NCI-H524 (cell line): ENCODE results near the gene P3H2.
"Not testable (repeated sequence)": the region's sequence is repeated elsewhere in the genome, so short reads cannot be mapped to it uniquely, and the experiment has no call there.

Source experiments
- DNase-seq, 2 experiments: peaks; one replicate each; lab custom pipeline; 2025; lab: John Stamatoyannopoulos, UW

Gene P3H2, protein sequence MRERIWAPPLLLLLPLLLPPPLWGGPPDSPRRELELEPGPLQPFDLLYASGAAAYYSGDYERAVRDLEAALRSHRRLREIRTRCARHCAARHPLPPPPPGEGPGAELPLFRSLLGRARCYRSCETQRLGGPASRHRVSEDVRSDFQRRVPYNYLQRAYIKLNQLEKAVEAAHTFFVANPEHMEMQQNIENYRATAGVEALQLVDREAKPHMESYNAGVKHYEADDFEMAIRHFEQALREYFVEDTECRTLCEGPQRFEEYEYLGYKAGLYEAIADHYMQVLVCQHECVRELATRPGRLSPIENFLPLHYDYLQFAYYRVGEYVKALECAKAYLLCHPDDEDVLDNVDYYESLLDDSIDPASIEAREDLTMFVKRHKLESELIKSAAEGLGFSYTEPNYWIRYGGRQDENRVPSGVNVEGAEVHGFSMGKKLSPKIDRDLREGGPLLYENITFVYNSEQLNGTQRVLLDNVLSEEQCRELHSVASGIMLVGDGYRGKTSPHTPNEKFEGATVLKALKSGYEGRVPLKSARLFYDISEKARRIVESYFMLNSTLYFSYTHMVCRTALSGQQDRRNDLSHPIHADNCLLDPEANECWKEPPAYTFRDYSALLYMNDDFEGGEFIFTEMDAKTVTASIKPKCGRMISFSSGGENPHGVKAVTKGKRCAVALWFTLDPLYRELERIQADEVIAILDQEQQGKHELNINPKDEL

DNA sequence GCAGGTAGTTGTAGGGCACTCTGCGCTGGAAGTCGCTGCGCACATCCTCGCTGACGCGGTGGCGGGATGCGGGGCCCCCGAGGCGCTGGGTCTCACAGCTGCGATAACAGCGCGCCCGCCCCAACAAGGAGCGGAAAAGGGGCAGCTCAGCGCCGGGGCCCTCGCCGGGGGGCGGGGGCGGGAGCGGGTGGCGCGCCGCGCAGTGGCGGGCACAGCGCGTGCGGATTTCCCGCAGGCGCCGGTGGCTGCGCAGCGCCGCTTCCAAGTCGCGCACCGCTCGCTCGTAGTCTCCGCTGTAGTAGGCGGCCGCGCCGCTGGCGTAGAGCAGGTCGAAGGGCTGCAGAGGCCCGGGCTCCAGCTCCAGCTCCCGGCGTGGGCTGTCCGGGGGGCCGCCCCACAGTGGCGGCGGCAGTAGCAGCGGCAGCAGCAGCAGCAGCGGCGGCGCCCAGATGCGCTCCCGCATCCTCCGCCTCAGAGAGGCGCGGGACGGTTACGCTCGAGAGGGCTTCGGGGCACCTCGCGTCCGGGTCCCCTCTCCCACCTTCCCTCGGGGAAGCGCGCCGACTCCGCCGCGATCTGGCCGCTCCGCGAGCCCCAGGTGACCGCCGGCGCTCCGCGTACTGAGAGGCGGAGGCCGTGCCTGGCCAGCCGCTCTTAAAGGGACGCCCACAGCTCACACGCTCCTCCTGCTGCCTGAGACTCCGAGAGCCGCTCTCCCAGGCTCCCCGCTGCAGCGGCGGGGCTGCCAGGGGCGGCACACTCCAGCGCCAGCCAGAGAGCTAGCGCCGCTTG is at the start of gene P3H2:
P3H2 (minus strand) TSS at position 629 of the 792 bp plus-strand sequence; CDS start at position 463, 166 bp downstream.
- peak; percentile 83 to 92 for DNase-seq

DNA sequence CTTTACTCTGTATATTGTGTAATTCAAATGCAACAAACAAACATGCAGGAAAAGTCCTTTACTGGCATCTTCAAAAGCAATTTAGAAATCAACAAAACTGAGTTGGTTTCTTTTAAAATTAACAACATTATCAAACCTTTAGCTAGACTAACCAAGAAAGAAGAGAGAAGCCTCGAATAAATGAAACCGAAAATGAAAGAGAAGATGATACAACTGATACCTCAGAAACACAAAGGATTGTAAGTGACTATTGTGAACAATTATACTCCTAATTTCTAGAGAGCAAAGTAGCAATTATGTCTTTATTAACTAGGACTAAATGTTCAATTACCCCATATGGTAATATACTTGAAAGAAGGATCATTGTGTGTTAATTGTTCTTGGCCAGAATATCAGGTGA is 49.2 kb upstream of the P3H2 start:
- DNase-seq: no peak

DNA sequence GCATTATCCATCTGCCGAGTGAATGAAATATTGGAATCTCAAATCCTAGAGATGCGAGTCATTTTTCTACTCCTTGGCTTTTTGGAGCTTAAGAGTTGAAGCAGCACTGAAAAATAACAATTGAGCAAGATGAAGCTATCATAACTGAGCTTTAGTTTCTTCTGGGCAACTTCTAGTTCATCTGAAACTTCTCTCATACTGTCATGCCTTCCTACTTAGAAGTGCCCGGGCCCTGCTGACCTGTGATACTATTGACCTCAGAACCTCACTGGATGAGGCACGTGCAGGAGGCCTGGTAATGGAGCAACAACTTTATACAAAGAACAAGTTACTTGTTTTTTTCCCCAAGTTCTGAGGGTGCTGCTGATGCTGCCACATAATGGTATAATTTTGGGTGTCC is 48.5 kb upstream of the P3H2 start:
- no peak for DNase-seq

DNA sequence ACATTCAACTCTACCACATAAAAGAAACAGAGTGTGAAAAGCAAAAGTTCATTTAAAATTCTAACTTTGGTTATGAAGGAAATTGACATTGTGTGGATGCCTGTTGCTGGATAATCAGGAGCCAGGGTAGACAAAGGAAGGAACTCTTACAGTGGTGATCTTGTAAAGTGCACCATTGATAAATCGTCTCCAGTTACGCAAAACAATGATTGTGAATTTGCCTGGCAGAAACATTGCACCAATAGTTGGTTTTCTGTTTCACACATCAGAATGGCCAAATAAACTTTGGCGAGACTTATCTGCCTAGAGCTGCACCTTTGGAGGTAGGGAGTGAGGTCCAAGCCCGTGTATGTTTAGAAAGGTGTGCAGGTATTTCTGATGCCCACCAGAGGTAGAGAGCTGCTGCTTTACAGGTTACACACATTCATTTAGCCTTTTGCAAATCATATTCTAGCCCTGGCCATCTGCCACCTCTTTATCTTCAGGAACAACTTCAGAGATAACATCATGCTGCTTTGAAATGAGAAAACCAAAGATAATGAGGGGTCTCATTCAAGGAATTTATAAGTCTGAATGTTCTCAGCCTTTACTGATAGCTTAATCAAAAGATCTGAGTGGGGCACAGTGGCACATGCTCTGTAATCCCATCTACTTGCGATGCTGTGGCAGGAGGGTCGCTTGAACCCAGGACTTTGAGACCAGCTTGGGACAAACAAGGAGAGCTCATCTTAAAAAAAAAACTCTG is 47.4 kb upstream of the P3H2 start:
- DNase-seq: no peak

DNA sequence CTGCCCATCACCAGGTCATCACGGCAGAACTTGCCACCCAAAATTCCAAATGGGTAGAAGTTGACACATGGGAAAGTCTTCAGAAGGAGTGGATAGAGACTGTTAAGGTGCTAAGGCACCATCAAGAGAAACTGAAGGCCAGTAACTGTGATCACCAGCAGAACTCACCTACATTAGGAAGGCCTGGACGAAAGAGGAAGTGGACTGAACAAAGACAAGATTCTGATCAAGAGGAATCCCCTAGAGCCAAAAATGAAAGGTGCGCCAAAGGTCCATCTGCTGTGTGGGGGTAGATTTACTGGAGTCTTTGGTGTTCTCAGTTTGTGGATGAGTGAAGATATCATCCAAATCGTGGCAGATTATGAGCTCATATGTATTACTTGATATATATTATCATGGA is 46.3 kb upstream of the P3H2 start:
- DNase-seq: no peak

DNA sequence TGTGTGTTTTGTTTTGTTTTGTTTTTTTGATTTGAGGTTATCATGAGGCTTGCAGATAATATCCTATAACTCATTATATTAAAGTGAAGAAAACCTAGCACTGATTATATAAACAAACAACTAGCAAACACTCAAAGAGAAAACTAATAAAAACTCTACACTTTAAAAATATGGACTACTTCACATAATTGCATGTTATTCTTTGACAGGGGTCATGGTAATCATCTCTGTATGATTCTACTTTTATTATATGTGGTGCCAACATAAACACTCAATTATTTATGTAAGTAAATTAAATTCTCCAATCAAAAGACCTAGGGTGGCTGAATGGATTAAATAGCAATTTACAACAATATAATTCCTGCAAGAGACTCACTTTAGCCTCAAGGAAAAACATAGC is 44.6 kb upstream of the P3H2 start:
- DNase-seq: no peak

DNA sequence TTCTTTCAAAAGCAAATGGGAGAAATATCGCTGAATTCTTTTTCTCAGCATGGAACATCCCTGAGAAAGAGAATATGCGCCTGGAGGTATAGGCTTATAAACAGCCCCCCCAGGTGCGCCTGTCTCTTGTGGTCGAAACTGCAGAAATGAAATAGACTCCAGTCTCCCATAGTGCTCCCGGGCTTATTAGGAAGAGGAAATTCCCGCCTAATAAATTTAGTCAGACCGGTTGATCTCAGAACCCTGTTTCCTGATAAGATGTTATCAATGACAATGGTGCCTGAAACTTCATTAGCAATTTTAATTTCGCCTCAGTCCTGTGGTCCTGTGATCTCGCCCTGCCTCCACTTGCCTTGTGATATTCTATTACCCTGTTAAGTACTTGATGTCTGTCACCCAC is 41.3 kb upstream of the P3H2 start:
- not testable (repeated sequence) for DNase-seq

DNA sequence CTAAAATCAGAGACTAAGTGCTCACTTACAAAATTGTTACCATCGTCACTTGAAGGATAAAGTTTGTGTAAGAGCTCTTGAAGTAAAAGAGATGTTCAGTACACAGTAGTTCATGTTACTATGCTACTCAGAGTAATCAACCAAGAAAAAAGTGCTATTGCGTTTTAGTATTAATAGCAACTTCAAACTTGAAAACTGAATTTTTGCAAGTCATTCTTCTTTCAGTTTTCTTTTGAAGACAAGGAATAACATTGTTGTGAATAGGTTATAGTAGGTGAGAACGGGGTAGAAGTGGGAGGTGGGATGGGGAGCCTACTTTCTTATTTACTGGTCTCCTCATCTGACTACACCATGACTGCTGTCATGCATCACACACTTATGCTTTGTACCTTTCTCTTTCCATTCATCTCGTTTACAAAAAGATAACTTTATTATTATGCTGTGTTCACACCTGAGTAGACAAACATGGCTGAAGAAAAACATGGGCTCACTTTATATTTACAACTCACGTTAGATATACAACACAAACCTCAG is 39.3 kb upstream of the P3H2 start:
- DNase-seq: no peak

DNA sequence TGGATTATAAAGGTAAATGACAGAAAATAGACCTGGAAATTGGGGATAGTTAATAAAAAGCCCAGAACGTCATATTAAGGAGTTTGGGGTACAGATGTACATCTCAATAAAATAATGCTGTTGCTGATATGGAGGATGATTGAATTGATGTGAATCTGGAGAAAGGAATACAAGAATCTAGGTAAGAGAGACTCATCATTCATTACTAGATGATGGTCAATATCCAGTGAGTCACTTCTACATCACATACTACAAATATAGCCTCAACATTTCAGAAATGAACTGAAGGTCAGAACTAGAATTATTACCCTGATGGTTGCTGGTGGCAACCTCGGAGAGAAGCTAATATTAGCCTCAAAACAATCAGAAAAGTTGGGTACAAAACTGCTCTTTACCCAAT is 37.6 kb upstream of the P3H2 start:
- no peak for DNase-seq

DNA sequence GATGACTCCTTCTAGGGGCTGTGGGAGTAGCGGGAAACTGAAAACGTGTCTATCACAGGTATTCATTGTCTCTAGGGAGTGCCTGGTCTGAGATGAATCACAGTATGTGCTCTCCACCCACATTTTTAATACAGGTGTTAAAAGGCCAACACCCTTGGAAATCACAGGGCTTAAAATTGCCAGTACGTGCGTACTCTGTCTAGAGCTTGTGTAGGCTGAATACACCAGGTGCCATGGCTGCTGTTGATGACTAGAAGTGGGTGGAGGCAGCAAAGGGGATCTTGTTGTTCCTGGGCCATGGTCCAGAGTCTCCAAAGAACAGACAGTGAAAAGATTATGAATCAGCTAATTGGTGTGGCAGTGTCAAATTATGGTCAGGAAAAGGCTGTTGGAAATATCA is 35.1 kb upstream of the P3H2 start:
- DNase-seq: no peak

DNA sequence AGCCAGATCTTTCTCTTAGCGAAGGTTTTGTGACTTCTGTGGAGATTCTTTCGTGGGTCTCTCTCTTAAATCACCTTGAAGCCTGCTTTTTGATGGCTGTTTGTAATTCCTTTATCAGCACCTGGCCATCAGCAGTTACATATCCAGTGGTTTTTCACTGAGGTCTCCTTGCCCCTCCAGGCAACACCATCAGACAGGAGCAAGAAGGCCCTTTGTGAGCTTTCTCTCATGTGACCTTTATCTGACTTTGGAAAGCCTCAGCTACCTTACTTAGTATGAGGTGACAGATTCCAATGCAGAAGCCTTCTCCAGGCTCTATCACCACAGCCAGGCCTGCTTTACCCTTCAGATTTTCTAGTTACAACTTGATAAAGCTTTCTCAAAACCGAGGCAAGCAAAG is 30.0 kb upstream of the P3H2 start:
- no peak for DNase-seq

DNA sequence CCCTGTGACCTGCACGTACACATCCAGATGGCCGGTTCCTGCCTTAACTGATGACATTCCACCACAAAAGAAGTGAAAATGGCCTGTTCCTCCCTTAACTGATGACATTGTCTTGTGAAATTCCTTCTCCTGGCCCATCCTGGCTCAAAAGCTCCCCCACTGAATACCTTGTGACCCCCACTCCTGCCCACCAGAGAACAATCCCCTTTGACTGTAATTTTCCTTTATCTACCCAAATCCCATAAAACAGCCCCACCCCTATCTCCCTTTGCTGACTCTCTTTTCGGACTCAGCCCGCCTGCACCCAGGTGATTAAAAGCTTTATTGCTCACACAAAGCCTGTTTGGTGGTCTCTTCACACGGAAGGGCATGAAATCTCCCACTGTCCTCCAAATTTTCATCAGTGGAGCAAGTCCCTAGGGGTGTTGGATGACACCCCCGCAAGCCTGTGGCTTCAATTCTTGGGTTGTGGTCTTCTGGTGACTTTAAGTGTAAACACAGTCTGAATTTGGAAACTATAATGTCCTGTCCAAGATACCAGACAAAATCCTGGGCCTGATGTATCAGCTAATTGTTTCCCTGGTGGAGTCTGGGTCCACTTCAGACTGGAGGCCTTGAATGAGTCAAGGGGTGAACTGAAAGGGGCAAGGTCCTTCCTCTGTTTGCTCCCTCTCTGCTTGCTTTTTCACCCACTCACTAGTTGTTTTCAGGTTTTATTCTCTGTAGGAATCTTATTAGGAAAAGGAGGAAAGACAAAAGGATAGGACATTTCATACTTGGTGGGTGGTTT is 29.3 kb upstream of the P3H2 start:
- DNase-seq: not testable (repeated sequence)

DNA sequence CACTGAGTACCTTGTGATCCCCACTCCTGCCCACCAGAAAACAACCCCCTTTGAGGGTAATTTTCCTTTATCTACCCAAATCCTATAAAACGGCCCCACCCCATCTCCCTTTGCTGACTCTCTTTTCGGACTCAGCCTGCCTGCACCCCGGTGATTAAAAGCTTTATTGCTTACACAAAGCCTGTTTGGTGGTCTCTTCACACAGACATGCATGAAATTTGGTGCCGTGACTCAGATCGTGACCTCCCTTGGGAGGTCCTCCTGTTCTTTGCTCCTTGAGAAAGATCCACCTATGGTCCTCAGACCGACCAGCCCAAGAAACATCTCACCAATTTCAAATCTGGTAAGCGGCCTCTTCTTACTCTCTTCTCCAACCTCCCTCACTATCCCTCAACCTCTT is 24.1 kb upstream of the P3H2 start:
- DNase-seq: not testable (repeated sequence)

DNA sequence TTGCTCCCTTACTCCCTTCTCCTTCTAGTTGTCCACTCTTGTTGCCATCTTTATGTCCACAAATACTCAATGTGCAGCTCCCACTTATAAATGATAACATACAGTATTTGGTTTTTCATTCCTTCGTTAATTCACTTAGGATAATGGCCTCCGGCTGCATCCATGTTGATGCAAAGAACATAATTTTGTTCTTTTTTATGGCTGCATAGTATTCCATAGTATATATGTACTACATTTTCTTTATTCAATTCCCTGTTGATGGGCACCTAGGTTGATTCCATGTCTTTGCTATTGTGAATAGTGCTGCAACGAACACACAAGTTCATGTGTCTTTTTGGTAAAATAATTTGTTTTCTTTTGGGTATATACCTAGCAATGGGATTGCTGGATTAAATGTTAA is 21.3 kb upstream of the P3H2 start:
- DNase-seq: no peak

DNA sequence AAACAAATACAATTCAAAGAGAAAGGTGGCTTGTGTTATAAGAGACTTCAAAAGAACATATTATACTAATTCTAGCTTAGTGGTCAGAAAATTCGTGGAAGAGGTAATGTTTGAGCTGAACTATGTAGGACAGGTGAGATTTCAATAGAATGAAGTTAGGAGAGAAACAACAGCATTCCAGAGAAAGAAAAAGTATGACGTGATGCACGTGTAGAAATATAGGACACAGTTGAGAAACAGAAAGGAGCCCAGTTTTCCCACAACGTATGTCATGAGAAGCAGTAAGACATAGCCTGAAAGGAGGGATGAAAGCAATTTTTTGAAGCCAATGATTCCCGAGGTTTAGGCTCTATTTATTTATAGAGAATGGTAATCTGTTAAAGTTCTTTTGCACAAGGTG is 18.7 kb upstream of the P3H2 start:
- DNase-seq: no peak

DNA sequence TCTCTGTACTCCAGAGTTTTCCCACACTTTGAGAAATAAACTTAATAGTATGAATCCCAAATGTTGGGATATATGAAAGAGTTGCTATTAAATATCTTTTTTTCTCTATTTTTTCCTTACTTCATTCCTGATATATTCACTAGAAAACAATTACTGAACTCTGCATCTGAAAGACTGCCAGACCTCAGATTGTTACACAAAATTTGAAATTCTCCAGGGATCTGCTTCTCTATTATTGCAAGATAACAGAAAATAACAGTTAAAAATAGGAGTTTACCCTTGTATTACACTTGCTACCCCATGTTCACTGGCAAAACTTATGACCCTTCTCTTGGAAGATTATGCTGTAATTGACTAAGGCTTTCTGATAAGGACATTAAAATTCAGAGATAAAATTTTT is 11.7 kb upstream of the P3H2 start:
- DNase-seq: no peak

DNA sequence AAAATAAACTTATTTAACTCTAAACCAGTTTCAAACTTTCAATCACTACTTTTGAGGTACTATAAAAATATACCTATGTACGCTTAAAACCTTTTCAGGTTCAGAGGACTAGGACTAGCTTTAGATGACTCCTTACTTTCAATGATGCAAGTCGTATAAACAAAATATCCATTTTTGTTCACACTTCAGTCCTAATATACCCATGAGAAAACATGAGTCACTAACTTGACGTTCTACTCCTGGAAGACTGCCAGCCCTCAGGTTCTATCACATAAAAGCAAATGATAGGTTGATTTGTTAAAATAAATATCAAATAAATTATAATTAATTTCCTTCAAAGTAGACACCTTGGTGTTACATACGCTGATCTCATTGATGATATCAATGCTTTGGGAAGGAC is 10.6 kb upstream of the P3H2 start:
- DNase-seq: no peak

DNA sequence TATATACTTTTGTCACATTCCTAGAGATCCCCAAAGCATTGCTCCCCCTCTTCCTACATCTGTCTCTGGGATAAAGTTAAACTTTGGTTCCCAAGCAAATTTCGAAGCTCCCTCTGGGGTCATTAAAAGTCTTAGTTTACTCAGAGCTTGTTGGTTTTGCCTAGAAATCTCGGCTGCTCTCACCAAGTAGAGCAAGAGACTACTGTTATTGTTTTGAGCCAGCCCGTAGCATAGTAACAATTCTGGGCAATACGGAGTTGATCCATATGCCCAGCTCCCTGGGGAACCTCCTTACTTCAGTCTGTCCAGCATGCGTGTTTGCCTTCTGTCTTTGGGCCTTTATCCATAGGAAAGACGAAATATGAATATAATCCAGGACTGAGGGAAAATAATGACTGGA is 10.0 kb upstream of the P3H2 start:
- peak; percentile 16 to 57 for DNase-seq

DNA sequence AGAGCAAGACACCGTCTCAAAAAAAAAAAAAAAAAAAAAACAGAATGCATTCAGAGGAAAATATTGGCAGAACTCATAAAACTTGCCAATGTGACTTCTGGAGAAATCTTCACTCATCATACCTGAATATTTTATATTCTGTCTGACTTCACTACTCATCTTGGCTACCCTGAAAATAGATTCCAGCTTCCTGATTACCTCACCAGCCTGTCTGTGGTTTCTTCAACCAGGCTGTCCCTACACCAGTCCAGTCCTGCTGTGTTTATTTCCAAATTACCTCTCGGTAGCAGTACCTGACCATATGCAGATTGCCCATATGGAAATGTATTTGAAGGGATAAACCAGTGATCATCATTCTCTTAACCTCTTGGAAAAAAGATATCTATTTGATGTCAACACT is 9.3 kb upstream of the P3H2 start:
- DNase-seq: no peak

DNA sequence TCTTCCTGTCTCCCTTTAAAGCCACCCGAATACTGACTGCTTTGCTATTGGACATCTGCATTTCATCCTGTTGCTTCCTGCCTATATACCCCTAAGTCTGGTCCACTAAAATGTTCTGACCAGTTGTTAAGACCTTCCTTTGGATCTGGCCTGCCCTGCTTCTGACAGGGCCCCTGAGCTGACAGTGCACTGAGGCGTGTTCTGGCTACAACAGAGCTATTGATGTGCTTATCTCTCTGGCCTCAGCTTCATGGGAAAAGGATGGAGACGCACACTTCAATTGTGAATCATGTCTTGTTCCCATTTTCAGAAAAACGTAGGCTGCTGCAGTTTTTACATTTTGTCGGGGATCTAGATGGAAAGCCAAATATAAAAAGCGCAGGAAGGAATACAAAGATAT is 7.1 kb upstream of the P3H2 start:
- no peak for DNase-seq

DNA sequence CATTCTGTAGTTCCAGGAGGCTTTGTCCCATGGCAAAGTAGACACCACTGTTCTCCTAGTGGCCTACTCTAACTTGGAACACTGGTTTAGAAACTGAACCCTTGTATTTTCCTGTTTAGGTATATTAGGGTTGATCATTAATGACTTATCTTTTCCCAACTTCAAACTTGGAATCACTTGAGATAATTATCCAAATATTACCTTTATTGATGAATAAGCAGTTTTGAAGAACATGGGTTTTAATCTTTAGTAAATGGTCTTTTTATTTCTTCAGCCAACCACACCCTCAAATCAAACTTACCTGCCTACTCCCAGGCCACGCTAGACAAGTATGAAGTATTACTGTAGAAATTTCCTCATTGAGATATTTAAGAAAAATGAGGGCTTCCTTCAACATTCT is 6.5 kb upstream of the P3H2 start:
- DNase-seq: no peak
